NB4 (cell line): ENCODE data around the gene RASGRP2.

Experiments
- MAX ChIP-seq: IDR thresholded peaks from 2 replicates; pipeline ENCODE4 v1.6.1; 2011; ENCODE audit warnings: low read depth, low read length
- MYC ChIP-seq: IDR thresholded peaks from 2 replicates; pipeline ENCODE4 v1.6.1; 2011; ENCODE audit warnings: low read depth, low read length
- TF ChIP-seq, protein P1 (sequence below): IDR thresholded peaks from one replicate; pipeline ENCODE4 v1.5.1; 2012; ENCODE audit warnings: low read depth, low read length

- TF ChIP-seq, protein P1, sequence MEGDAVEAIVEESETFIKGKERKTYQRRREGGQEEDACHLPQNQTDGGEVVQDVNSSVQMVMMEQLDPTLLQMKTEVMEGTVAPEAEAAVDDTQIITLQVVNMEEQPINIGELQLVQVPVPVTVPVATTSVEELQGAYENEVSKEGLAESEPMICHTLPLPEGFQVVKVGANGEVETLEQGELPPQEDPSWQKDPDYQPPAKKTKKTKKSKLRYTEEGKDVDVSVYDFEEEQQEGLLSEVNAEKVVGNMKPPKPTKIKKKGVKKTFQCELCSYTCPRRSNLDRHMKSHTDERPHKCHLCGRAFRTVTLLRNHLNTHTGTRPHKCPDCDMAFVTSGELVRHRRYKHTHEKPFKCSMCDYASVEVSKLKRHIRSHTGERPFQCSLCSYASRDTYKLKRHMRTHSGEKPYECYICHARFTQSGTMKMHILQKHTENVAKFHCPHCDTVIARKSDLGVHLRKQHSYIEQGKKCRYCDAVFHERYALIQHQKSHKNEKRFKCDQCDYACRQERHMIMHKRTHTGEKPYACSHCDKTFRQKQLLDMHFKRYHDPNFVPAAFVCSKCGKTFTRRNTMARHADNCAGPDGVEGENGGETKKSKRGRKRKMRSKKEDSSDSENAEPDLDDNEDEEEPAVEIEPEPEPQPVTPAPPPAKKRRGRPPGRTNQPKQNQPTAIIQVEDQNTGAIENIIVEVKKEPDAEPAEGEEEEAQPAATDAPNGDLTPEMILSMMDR = no peak
- TF ChIP-seq MAX (no peak), MYC (no peak)
Measured at GRCh38 chr11:64705501-64705900, 38.4 kb downstream of the RASGRP2 start.
